ENCODE results near the gene TCFL5. TPM values are rescaled to one million over a fixed set of nuclear protein-coding genes. Genes with fewer than 3 reads are reported as not detected.

TCFL5 gene
- total RNA-seq, 1 experiment from 2014 or later = 15.1 TPM

DNA sequence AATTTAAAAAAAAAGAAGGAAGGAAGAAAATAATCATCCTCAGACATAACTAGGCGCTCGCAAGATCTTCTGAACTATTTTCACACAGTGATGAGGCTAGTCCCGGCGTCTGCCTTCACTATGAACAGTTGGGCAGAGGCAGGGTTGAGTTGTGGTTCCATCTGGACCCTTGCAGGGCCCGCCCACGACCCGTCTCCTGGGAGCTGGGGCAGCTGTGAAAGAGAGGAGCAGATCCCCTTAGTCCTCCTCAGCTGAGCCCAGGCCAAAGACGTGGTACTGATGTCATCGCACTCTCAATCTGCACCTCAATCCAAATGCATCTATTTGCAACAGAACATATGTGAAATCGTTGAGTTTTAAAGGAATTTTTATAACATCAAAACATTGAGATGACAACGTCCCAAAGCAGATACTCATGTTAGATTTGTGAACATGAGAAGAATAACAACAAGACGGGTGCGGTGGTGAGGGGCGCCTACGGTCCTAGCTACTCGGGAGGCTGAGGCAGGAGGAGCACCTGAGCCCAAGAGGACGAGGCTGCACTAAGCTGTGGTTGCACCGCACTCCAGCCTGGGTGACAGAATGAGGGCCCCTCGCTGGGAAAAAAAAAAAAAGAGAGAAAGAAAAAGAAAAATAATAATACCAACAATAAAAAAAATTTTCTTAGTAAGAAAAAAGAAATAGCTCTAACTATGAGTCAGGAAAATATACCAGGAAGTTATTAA lies 15.3 kb downstream of the TCFL5 start:
- H3K4me1 ChIP-seq = no peaks in the 10 kb centered on the region
- no TSS peak for BruUV-seq (replicated peaks)
- no peak overlapping the region for H3K27ac Mint-ChIP-seq (ENCODE audit: unreplicated experiment)
- no peaks in the 10 kb centered on the region for H3K27me3 ChIP-seq (replicated peaks; ENCODE audit: control insufficient read depth, insufficient read depth, low read length)
- DNase-seq = no peak
- H3K4me3 ChIP-seq (ENCODE audit: low read depth, low read length) = no peak overlapping the region
- TF ChIP-seq, protein P1, sequence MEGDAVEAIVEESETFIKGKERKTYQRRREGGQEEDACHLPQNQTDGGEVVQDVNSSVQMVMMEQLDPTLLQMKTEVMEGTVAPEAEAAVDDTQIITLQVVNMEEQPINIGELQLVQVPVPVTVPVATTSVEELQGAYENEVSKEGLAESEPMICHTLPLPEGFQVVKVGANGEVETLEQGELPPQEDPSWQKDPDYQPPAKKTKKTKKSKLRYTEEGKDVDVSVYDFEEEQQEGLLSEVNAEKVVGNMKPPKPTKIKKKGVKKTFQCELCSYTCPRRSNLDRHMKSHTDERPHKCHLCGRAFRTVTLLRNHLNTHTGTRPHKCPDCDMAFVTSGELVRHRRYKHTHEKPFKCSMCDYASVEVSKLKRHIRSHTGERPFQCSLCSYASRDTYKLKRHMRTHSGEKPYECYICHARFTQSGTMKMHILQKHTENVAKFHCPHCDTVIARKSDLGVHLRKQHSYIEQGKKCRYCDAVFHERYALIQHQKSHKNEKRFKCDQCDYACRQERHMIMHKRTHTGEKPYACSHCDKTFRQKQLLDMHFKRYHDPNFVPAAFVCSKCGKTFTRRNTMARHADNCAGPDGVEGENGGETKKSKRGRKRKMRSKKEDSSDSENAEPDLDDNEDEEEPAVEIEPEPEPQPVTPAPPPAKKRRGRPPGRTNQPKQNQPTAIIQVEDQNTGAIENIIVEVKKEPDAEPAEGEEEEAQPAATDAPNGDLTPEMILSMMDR (IDR thresholded peaks at IDR 0.05; ENCODE audit: insufficient read depth in 1 of 2, low read depth in 1 of 2, low read length in 1 of 2, severe bottlenecking in 1 of 2, unreplicated experiment in 1 of 2) = no peak
- H3K4me1 Mint-ChIP-seq (ENCODE audit: low read depth, unreplicated experiment) = no peaks in the 10 kb centered on the region
- no peaks in the 10 kb centered on the region for H3K9me3 Mint-ChIP-seq (ENCODE audit: unreplicated experiment)
- CTCF ChIA-PET = interaction anchor here (0.7 to 1.4 kb wide), 2 partner anchors 38 to 132 kb away, joined by 3 to 4 read pairs; no protein-coding TSS in a partner anchor
- H3K9me3 ChIP-seq = no peaks in the 10 kb centered on the region
- H3K27me3 Mint-ChIP-seq (ENCODE audit: insufficient read depth, unreplicated experiment) = no peaks in the 10 kb centered on the region
- intact Hi-C loops (cut with micrococcal nuclease; ENCODE audit: unreplicated experiment) = no loop called here
- no peaks in the 10 kb centered on the region; the same call in 1 of the 2 replicates for H3K36me3 ChIP-seq (ENCODE audit: control insufficient read depth, insufficient read depth, low read length)
- H3K36me3 Mint-ChIP-seq (ENCODE audit: insufficient read depth, unreplicated experiment) = peaks cover 22% of the 10 kb centered on the region
- no peak overlapping the region for H3K4me3 Mint-ChIP-seq (ENCODE audit: unreplicated experiment)
- POLR2A ChIA-PET = no interaction called here

DNA sequence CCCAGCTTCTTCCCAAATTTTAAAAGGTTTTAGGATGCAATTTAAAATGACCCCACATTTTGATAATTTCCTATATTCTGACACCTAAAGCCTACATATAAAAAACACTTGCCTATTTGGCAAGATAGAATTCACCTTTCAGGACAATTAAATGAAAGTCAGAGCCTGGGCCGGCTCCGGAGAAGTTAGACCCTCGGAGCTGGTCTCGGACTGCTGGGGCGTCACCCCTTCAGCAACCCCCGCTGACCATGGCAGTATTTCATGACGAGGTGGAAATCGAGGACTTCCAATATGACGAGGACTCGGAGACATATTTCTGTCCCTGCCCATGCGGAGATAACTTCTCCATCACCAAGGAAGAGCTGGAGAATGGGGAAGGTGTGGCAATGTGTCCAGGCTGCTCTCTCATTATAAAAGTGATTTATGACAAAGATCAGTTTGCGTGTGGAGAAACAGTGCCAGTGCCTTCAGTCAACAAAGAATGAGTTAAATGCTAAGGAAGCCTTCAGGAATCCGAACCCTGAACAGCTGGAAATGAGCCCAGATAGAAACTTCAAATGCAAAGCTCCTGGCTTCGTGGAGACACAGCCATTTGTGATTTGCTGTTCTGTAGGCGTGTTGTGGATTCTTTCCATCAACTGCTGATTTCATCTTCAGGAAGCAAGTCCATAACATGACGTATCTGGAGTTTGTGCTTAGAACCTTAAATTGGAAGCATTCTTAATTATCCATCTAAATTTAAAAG lies 16.0 kb downstream of the TCFL5 start:
- Histone ChIP-seq H3K27me3 (replicated peaks; ENCODE audit: control insufficient read depth, insufficient read depth, low read length) (no peaks in the 10 kb centered on the region), H3K9me3 (no peaks in the 10 kb centered on the region), H3K4me1 (no peaks in the 10 kb centered on the region), H3K36me3 (ENCODE audit: control insufficient read depth, insufficient read depth, low read length) (no peaks in the 10 kb centered on the region; the same call in 1 of the 2 replicates), H3K4me3 (ENCODE audit: low read depth, low read length) (no peak overlapping the region)
- DNase-seq = no peak
- Mint-ChIP-seq H3K27ac (ENCODE audit: unreplicated experiment) (no peak overlapping the region), H3K4me3 (ENCODE audit: unreplicated experiment) (no peak overlapping the region), H3K27me3 (ENCODE audit: insufficient read depth, unreplicated experiment) (no peaks in the 10 kb centered on the region), H3K9me3 (ENCODE audit: unreplicated experiment) (no peaks in the 10 kb centered on the region), H3K4me1 (ENCODE audit: low read depth, unreplicated experiment) (no peaks in the 10 kb centered on the region), H3K36me3 (ENCODE audit: insufficient read depth, unreplicated experiment) (peaks cover 22% of the 10 kb centered on the region)
- ChIA-PET POLR2A (no interaction called here), CTCF (interaction anchor here (1.4 to 1.9 kb wide), 2 partner anchors 23 to 208 kb away, joined by 3 to 5 read pairs; no protein-coding TSS in a partner anchor)
- TF ChIP-seq, protein P1 (IDR thresholded peaks at IDR 0.05; ENCODE audit: insufficient read depth in 1 of 2, low read depth in 1 of 2, low read length in 1 of 2, severe bottlenecking in 1 of 2, unreplicated experiment in 1 of 2) = no peak
- BruUV-seq (replicated peaks) = no TSS peak
- intact Hi-C loops (cut with micrococcal nuclease; ENCODE audit: unreplicated experiment) = no loop called here

- POLR2A ChIA-PET = no interaction called here
- no peak overlapping the region for H3K27ac Mint-ChIP-seq (ENCODE audit: unreplicated experiment)
- Histone ChIP-seq H3K27me3 (replicated peaks; ENCODE audit: control insufficient read depth, insufficient read depth, low read length) (no peaks in the 10 kb centered on the region), H3K4me3 (ENCODE audit: low read depth, low read length) (no peak overlapping the region), H3K9me3 (no peaks in the 10 kb centered on the region), H3K4me1 (no peaks in the 10 kb centered on the region), H3K36me3 (ENCODE audit: control insufficient read depth, insufficient read depth, low read length) (no peaks in the 10 kb centered on the region; the same call in 1 of the 2 replicates)
- peaks cover 22% of the 10 kb centered on the region for H3K36me3 Mint-ChIP-seq (ENCODE audit: insufficient read depth, unreplicated experiment)
- H3K4me3 Mint-ChIP-seq (ENCODE audit: unreplicated experiment) = no peak overlapping the region
- TF ChIP-seq, protein P1 (IDR thresholded peaks at IDR 0.05; ENCODE audit: insufficient read depth in 1 of 2, low read depth in 1 of 2, low read length in 1 of 2, severe bottlenecking in 1 of 2, unreplicated experiment in 1 of 2) = no peak
- intact Hi-C loops (cut with micrococcal nuclease; ENCODE audit: unreplicated experiment) = no loop called here
- H3K27me3 Mint-ChIP-seq (ENCODE audit: insufficient read depth, unreplicated experiment) = no peaks in the 10 kb centered on the region
- CTCF ChIA-PET = interaction anchor here (1.4 to 1.9 kb wide), 2 partner anchors 22 to 207 kb away, joined by 3 to 5 read pairs; no protein-coding TSS in a partner anchor
- H3K4me1 Mint-ChIP-seq (ENCODE audit: low read depth, unreplicated experiment) = no peaks in the 10 kb centered on the region
- BruUV-seq (replicated peaks) = no TSS peak
- DNase-seq = no peak
- H3K9me3 Mint-ChIP-seq (ENCODE audit: unreplicated experiment) = no peaks in the 10 kb centered on the region
These were observed 17.4 kb downstream of the TCFL5 start for GRCh38 chr20:62844182-62844581.

All from Caco-2 (cell line).